Keratinocyte (primary cell): ENCODE results near the gene SUMO4.

Source experiments
- CTCF ChIP-seq, 3 experiments: IDR thresholded peaks in 1 of 3; conservative IDR thresholded peaks in 1 of 3; optimal IDR thresholded peaks in 1 of 3; 2 replicates in 2 of 3; 3 replicates in 1 of 3; pipeline versions ENCODE3 to v1.5.1; 2011; ENCODE audit warnings: low read length in 3 of 3, mild to moderate bottlenecking in 3 of 3, moderate library complexity in 2 of 3, control low read depth in 1 of 3, inconsistent platforms in 1 of 3; ENCODE audit not compliant: insufficient read depth in 2 of 3; ENCODE audit errors: extremely low read depth in 1 of 3
- EZH2 ChIP-seq: IDR thresholded peaks from one replicate; pipeline ENCODE4 v1.6.1; 2012; ENCODE audit warnings: inconsistent platforms, mild to moderate bottlenecking, low read length, moderate library complexity

GRCh38 chr6:149366267-149366921 is 33.7 kb upstream of the SUMO4 start:
- TF ChIP-seq CTCF (optimal IDR thresholded peaks at IDR 0.05 in 1 of 3, IDR thresholded peaks at IDR 0.05 in 1 of 3, conservative IDR thresholded peaks at IDR 0.05 in 1 of 3; ENCODE audit: extremely low read depth in 1 of 3, insufficient read depth in 2 of 3, low read length in 3 of 3) (no peak), EZH2 (no peak)
